Activated naive CD4-positive, alpha-beta T cell treated with anti-CD3 and anti-CD28 coated beads, Interleukin-2, amount 50 U/mL, for 16 hours (primary cell): ENCODE measurements around the gene ERI2.
"Not testable (repeated sequence)": the region's sequence is repeated elsewhere in the genome, so short reads cannot be mapped to it uniquely, and the experiment has no call there.

Experiments used
- DNase-seq: peaks from one replicate; pipeline ENCODE4 v3.0.0-alpha.2; 2020

The ERI2 gene

GRCh38 chr16:20763461-20764232, 42.6 kb downstream of the ERI2 start, which contains the start of gene ACSM3:
Gene ACSM3, plus strand, starts transcription at chr16:20764014. Its CDS starts 6,021 bp downstream, at chr16:20770035.
- DNase-seq = peak; percentile 60

DNA sequence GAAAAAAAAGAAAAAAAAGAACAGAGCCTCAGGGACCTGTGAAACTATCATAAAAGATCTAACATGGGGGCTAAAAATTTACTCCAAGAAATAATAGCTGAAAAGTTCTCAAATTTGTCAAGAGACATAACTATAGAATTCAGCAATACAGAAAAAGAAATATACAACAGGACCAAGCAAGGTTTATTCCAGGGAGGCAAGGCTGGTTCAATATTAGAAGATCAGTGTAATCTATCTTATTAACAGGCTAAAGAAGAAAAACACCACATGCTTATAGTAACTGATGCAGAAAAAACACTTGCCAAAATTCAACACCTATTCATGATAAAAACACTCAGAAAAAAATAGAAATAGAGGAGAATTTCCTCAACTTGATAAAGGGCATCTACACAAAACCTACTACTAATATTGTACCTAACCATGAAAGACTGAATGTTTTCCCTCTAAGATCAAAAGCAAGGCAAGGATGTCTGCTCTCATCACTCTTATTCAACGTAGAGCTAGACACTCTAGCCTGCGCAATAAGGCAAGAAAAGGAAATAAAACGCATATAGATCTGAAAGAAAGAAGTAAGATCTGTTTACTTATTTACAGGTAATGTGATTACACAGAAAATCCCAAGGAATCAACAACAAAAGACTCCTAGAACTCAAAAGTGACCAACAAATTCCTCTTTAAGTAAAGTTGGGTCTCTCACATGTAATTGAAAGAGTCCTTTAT, 43.7 kb downstream of the ERI2 start:
- DNase-seq = no peak

DNA sequence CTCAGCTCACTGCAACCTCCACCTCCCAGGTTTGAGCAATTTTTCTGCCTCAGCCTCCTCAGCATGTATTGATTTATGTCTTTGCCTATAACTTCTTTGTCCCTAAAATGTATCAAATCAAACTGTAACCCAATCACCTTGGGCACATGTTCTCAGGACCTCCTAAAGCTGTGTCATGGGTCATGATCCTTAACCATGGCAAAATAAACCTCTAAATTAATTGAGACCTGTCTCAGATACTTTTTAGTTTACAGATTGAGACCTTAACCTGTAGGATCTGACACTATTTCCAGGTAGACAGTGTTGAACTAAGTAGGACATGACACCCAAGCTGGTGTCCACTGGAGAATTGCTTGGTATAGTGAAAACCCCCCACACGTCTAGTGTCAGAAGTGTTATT, 45.1 kb downstream of the ERI2 start:
- DNase-seq = no peak

DNA sequence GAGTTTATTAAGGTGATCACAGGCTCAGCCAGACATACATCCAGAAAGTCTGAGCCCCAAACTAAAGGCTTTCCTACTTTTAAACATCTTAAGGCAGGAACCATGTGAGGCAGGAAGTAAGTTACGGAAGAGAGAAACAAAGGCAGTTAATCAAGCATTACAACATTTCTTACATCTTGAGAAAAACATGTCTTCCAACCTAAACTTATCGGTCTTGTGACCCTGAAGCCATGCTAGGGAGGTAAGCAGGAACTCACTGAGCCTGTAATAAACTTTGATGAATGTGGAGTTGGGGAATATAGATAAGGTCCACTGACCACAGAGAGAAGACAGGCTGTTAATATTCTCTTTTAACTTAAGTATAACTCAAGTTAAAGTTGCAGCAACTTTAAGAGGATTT, 45.9 kb downstream of the ERI2 start:
- DNase-seq = no peak

DNA sequence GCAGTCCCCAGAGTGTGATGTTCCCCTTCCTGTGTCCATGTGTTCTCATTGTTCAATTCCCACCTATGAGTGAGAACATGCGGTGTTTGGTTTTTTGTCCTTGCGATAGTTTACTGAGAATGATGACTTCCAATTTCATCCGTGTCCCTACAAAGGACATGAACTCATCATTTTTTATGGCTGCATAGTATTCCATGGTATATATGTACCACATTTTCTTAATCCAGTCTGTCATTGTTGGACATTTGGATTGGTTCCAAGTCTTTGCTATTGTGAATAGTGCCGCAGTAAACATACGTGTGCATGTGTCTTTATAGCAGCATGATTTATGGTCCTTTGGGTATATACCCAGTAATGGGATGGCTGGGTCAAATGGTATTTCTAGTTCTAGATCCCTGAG, 50.5 kb downstream of the ERI2 start:
- not testable (repeated sequence) for DNase-seq

DNA sequence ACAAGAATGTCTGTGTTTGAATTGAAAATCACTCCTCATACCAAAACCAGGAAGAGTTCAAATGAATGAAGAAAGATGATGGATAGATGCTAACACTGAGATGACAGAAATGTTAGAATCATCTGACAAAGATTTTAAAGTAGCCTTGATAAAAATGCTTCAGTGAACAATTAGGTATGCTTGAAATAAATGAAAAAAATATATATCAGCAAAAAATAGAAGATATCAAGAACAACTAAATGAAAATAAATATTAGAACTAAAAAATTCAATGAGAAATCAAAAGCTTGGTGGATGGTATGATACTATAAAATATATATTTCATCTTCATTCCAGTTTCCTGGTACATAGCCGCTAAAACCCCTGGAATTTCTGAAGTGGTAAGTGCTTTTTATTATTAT, 51.0 kb downstream of the ERI2 start:
- no peak for DNase-seq

GRCh38 chr16:20753727-20754126, 52.5 kb downstream of the ERI2 start:
- no peak for DNase-seq

GRCh38 chr16:20750558-20750957, 55.7 kb downstream of the ERI2 start:
- DNase-seq = no peak

- DNase-seq = no peak
These were observed 56.8 kb downstream of the ERI2 start for GRCh38 chr16:20749474-20749873.

DNA sequence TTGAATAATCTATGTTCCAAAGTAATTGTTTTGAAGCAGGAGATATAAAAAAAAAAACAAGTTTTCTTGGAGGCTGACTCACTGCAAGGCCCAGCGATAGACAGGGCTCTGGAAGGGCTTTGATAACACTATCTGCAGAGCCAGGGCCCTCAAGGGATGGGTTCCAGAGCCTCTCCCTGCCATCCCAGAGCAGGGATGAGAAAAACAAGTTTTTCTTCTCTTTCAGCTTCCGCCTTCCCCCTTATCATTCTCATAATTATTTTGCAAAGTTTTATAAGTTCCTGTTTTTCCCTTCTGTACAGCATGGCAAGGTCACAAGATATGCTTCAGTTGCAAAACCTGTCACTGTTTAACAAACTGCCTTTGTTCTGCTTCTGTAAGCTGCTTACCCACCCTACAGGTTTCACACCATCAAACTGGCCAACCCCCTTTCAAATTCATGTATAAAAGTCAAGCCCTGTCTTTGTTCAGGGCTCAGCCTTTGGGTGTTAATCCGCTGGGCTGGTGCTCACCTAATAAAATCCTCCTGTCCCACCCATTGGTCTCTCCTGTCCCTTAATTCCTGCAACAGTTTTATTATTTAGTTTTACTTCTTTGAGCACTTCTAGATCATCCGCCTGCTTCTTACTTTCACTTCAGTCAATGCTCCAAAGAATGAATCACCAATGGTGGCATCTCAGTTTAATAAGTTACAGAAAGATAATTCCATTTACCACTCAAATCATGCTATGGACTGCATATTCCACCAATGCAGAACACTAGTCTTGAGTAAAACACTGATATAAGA, 59.0 kb downstream of the ERI2 start:
- no peak for DNase-seq

DNA sequence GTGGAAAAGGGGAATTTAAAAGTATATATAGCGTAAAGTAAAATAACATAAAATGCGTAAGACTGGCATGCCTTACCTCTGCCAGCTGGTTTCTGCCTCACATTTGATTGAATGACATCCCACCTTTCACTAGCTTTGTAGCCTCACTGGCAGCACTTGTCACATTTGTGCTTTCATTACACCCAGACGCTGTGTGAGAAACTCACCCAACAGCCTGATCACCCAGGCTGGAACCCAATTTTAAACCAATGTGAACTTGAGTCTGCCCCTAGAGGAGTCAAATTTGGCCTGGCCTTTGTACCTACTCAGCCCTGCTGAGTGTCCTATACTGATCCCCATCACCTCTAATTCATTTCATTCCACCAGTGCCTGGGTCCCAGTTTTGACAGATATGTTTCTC, 59.8 kb downstream of the ERI2 start:
- DNase-seq = no peak
